HG02885 (cell line): ENCODE data around the gene BCOR.

Experiments
- ATAC-seq: cut with Tn5 transposase; IDR thresholded peaks from one replicate; pipeline ENCODE4 v1.9.1; 2021; ENCODE audit warnings: mild to moderate bottlenecking; ENCODE audit not compliant: unreplicated experiment, poor library complexity

The BCOR gene

GRCh38 chrX:40087425-40088298 is 10.1 kb downstream of the BCOR start:
- ATAC-seq = no peak

GRCh38 chrX:40086569-40087335 is 11.0 kb downstream of the BCOR start:
- no peak for ATAC-seq

GRCh38 chrX:40085714-40086113 is 12.0 kb downstream of the BCOR start:
- no peak for ATAC-seq

GRCh38 chrX:40085102-40085551 is 12.6 kb downstream of the BCOR start:
- no peak for ATAC-seq

GRCh38 chrX:40084471-40085101 is 13.2 kb downstream of the BCOR start:
- ATAC-seq = no peak

GRCh38 chrX:40083979-40084359 is 13.8 kb downstream of the BCOR start:
- ATAC-seq = no peak

GRCh38 chrX:40083120-40083978 is 14.4 kb downstream of the BCOR start:
- no peak for ATAC-seq

- no peak for ATAC-seq
Observed at GRCh38 chrX:40082447-40083119, 15.2 kb downstream of the BCOR start.

GRCh38 chrX:40081679-40082068 is 16.1 kb downstream of the BCOR start:
- ATAC-seq = no peak

GRCh38 chrX:40080894-40081678 is 16.7 kb downstream of the BCOR start:
- ATAC-seq = no peak

- no peak for ATAC-seq
Observed at GRCh38 chrX:40079572-40079971, 18.2 kb downstream of the BCOR start.

- ATAC-seq = no peak
Observed at GRCh38 chrX:40078489-40079227, 19.1 kb downstream of the BCOR start.

- ATAC-seq = no peak
Observed at GRCh38 chrX:40077906-40078305, 19.9 kb downstream of the BCOR start.

- no peak for ATAC-seq
Observed at GRCh38 chrX:40076750-40077575, 20.8 kb downstream of the BCOR start.

GRCh38 chrX:40074959-40075332 is 22.8 kb downstream of the BCOR start:
- ATAC-seq = no peak

- no peak for ATAC-seq
Observed at GRCh38 chrX:40074080-40074958, 23.4 kb downstream of the BCOR start.
